Measurements from ENCODE around the gene TAS2R20.

The TAS2R20 gene

GRCh38 chr12:10957741-10958140 lies 40.4 kb downstream of the TAS2R20 start:
- no peak for DNase-seq

- DNase-seq, result no peak
Observed at GRCh38 chr12:10956085-10956484, 42.0 kb downstream of the TAS2R20 start.

GRCh38 chr12:10952645-10953044 lies 45.5 kb downstream of the TAS2R20 start:
- DNase-seq, result no peak
